Stimulated activated CD4-positive, alpha-beta T cell treated with anti-CD3 and anti-CD28 coated beads, Interleukin-4, amount 100 ng/mL, for 24 hours (primary cell): ENCODE data around the gene TPGS1.
A peak's percentile ranks its signal among the peaks of the same experiment; 100 is the strongest.

Experiments used
- DNase-seq: peaks from one replicate; pipeline ENCODE4 v3.0.0-alpha.2; 2020

The TPGS1 gene

GRCh38 chr19:496112-496665, 11.1 kb upstream of the TPGS1 start, which contains the start of gene MADCAM1:
MADCAM1 (plus strand) TSS chr19:496486; CDS start chr19:496500, 14 bp downstream.
- no peak for DNase-seq

DNA sequence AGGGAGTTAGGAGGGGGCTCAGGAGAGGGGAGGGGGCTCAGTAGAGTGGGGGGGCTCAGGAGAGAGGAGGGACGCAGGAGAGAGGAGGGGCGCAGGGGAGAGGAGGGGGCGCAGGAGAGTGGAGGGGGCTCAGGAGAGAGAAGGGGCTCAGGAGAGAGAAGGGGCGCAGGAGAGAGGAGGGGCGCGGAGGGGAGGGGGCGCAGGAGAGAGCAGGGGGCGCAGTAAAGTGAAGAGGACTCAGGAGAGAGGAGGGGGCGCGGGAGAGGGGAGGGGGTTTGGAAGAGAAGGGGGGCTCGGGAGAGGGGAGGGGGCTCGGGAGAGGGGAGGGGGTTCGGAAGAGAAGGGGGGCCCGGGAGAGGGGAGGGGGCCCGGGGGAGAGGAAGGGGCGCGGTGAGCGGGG, 10.3 kb upstream of the TPGS1 start:
- DNase-seq = no peak

GRCh38 chr19:497491-497868, 9.8 kb upstream of the TPGS1 start:
- DNase-seq = no peak

- no peak for DNase-seq
These were observed 9.3 kb upstream of the TPGS1 start for GRCh38 chr19:497869-498510.

DNA sequence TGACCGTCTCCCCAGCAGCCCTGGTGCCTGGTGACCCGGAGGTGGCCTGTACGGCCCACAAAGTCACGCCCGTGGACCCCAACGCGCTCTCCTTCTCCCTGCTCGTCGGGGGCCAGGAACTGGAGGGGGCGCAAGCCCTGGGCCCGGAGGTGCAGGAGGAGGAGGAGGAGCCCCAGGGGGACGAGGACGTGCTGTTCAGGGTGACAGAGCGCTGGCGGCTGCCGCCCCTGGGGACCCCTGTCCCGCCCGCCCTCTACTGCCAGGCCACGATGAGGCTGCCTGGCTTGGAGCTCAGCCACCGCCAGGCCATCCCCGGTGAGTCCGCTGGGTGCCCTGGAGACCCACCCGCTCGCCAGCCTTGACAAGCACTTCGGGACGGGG, 8.8 kb upstream of the TPGS1 start:
- DNase-seq = no peak

- no peak for DNase-seq
These were observed 8.2 kb upstream of the TPGS1 start for GRCh38 chr19:498977-499623.

DNA sequence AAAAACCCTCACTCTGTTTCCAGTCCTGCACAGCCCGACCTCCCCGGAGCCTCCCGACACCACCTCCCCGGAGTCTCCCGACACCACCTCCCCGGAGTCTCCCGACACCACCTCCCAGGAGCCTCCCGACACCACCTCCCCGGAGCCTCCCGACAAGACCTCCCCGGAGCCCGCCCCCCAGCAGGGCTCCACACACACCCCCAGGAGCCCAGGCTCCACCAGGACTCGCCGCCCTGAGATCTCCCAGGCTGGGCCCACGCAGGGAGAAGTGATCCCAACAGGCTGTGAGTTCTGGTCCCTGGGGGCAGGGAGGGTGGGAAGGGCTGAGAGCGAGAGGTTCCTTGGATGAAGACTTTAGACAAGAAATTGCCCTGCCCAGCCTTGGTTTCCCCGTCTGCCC, 5.7 kb upstream of the TPGS1 start:
- no peak for DNase-seq

- no peak for DNase-seq
These were observed 2.7 kb upstream of the TPGS1 start for GRCh38 chr19:504616-505015.

- DNase-seq = peak; percentile 96
These were observed 652 bp upstream of the TPGS1 start for GRCh38 chr19:506404-507285.

DNA sequence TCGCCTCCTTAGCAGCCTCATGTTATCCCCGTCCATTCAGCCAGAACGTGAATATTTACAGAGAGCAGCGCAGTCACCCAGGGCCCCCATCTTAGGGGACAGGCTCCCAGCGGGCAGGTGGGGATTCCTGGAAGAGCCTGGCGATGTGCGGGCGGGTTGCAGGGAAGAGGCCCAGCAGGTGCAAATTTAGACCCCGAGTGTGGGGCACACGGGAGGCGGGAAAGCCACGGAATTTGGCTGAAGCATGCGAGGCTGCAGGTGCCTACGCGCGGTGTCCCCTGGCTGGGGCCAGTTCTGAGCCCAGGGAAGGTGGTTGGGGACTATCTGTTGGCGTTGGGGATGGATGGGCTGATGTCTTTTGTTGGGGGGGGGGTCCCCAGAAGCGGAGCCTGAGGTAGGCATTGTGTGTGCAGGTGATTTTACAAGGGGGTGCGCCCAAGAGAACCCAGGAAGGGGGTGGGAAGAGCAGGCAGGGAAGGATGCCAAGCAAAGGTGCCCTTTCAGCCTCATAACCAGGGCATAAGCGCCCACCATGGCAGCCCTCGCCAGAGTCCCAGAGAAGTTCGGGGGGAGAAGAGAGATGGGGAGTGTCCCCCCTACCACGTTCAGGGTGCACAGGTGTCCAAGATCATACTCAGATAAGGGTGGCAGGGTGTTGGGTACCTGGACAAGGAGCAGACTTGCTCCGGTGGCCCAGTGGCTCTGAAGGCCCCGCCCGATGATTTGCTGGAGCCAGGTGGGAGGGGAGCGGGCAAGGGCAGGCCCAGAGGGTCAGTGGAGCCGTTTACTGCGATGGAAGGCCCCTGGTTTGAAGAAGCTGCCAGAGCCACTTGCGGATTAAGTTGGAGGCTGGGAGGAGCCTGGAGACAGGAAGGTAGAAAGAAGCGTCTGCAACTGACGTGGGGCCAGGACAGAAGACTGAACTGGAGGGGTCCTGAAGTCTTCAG, 1.2 kb downstream of the TPGS1 start:
- no peak for DNase-seq

DNA sequence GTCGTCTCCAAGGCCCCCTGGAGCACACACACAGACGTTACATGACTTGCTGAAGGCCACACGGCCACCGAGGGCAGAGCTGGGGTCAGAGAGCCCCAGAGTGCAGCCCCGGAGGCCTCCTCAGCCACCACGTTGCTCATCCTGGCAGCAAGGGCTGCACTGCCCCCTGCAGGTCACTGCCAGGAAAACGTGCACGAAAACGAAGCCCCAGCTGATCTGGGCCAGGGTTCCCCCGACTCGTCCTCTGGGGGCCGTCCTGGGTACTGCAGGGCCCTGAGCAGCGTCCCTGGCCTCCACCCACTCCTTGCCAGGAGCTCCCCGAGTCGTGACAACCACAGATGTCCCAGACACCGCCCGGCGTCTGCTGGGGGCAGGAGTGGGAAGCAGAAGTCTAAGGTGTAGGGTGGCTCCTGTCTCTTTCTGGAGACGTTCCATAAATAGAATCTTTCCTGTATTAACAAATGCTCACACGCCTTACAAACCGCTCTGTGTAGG, 3.4 kb downstream of the TPGS1 start:
- DNase-seq = peak; percentile 95

DNA sequence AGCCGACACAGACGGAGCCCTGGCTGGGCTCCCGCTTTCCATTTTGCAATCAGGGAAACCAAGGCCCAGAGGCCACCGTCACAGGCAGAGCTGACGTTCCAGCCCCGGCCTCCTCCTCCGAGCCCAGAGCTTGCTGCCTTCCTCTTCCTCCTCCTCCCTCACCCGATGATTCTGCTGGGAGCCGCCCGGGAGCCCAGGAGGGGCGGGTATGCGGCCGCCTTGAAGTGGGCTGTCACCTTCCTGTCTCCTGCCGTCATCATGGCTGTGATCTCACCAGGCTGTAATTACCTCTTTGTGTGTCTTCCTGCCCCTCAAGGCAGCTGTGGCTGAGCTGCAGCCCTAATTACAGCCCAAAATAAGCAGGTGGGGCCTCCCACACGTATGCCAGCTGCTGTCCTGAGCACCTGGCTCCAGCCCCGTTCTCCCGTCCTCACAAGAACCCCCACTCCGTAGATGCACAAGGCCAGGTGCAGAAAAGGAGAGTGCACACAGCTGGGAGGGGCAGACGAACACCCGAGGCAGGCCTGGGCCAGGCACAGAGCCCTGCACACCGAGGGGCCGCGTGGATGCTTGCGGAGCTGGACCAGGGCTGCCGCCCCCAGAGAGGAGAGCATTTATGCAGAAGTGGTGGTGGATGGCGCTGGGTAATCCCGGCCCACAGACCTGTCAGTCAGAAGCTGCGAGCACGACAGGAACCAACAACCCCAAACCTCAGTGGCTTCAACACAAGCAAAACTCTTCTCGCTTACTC, 4.0 kb downstream of the TPGS1 start:
- peak; percentile 75 for DNase-seq

DNA sequence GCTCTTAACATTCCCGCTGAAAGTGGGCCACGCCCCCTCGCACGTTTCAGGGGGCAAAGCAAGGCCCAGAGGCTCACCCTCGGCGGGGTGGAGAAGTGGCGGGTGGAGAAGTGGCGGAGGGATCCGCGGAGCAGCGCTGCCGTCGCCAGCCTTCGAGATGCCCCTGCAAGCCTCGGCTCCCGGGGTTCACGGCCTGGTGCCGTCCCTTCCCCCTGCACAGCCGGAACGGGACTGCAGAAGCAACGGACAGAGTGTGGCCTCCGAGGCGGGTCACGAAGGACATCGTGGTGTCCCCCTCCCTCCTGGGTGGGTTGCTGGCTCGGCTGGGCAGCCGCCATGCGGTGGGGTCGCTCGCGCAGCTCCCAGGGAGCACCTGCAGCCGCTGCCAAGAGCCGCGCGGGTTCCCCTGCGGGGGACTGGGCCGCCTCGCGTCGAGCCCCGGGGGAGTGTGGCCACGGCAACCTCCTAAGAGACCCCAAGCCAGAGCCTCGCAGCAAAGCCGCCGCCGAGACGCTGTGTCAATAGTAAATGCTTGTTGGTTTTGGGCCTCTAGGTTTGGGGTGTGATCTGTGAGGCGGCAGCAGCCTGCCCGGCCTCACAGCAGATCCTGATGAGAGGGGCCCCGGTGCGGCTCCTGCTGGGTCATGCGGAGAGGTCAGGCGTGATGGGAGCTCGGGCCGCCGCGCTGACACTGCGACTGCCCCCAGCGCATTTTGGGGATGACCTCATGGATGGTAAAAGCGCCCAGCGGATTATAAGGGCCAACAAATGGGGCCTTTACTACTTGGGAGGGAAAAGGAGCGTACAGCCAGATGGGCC, 5.5 kb downstream of the TPGS1 start:
- DNase-seq = no peak

DNA sequence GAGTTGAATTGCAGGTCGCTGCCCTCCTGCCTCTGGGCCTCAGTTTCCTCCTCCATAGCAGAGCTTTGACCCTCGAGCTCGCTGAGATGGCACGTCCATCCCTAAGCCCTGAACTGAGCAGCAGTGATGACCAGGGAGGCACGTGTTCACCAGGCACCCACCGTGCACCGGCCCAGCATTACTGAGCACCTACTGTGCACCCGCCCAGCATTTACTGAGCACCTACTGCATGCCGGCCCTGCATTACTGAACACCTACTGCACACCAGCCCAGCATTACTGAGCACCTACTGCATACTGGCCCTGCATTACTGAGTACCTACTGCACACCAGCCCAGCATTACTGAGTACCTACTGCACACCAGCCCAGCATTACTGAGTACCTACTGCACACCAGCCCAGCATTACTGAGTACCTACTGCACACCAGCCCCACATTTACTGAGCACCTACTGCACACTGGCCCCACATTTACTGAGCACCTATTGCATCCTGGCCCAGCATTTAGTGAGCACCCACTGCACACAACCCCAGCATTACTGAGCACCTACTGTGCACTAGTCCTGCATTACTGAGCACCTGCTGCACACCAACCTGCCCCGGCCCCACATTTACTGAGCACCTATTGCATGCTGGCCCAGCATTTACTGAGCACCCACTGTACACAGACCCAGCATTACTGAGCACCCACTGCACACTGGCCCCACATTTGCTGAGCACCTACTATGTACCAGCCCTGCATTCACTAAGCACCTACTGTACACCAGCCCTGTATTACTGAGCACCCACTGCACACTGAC, 6.3 kb downstream of the TPGS1 start:
- DNase-seq = no peak

DNA sequence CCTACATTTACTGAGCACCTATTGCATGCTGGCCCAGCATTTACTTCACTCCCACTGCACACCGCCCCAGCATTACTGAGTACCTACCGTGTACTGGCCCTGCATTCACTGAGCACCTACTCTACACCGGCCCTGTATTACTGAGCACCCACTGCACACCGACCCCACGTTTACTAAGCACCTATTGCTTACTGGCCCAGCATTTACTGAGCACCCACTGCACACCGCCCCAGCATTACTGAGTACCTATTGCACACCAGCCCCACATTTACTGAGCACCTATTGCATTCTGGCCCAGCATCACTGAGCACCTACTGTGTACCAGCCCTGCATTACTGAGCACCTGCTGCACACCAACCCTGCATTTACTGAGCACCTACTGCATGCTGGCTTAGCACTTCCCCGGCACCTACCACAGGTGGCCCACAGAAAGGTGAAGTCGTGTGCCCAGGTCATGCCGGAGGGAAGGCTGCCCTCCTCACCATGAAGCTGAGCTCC, 6.9 kb downstream of the TPGS1 start:
- no peak for DNase-seq

GRCh38 chr19:517721-518597, 10.7 kb downstream of the TPGS1 start:
- DNase-seq = no peak

GRCh38 chr19:518598-519231, 11.4 kb downstream of the TPGS1 start:
- peak; percentile 60 for DNase-seq

GRCh38 chr19:519449-519865, 12.2 kb downstream of the TPGS1 start:
- no peak for DNase-seq
